ENCODE measurements around the gene SACM1L. TPM values are rescaled to one million over a fixed set of nuclear protein-coding genes. Genes with fewer than 3 reads are reported as not detected.

SACM1L gene
- total RNA-seq, 2 donors from 2014 or later: 25.1 to 49.5 TPM

GRCh38 chr3:45715945-45716344, 26.7 kb downstream of the SACM1L start:
- WGBS, 2 donors: 98% methylated on average over 2 of the region's 2 CpGs
- ATAC-seq: no peak
- no peak overlapping the region for H3K4me3 ChIP-seq
- DNase-seq: no peak
- H3K9me3 ChIP-seq: no peaks in the 10 kb centered on the region
- peaks cover 0 to 9% of the 10 kb centered on the region in 2 donors for H3K36me3 ChIP-seq (replicated peaks in 1 of 2; ENCODE audit: insufficient read depth in 1 of 2, low read depth in 2 of 2)
- peaks cover 9% of the 10 kb centered on the region for H3K4me1 ChIP-seq
- intact Hi-C loops (cut with DNase I): no loop called here
- TF ChIP-seq CTCF (IDR thresholded peaks at IDR 0.05) (no peak), POLR2A (IDR thresholded peaks at IDR 0.05) (no peak)
- no peak overlapping the region for H3K27ac ChIP-seq
- H3K27me3 ChIP-seq: no peaks in the 10 kb centered on the region

GRCh38 chr3:45716790-45717336, 27.7 kb downstream of the SACM1L start:
- 94 to 97% methylated on average over 3 of the region's 3 CpGs for WGBS, 2 donors
- Histone ChIP-seq H3K27ac (no peak overlapping the region), H3K36me3 (replicated peaks in 1 of 2; ENCODE audit: insufficient read depth in 1 of 2, low read depth in 2 of 2) (peaks cover 0 to 5% of the 10 kb centered on the region in 2 donors), H3K4me1 (peaks cover 9% of the 10 kb centered on the region), H3K9me3 (no peaks in the 10 kb centered on the region), H3K27me3 (no peaks in the 10 kb centered on the region), H3K4me3 (no peak overlapping the region)
- TF ChIP-seq CTCF (IDR thresholded peaks at IDR 0.05): no peak
- no peak for TF ChIP-seq POLR2A (IDR thresholded peaks at IDR 0.05)
- ATAC-seq: no peak
- no peak for DNase-seq
- intact Hi-C loops (cut with DNase I): no loop called here

- DNase-seq (no peak), ATAC-seq (no peak)
- no peak for TF ChIP-seq CTCF (IDR thresholded peaks at IDR 0.05)
- TF ChIP-seq POLR2A (IDR thresholded peaks at IDR 0.05): no peak
- H3K4me1 ChIP-seq: peaks cover 9% of the 10 kb centered on the region
- H3K27me3 ChIP-seq: no peaks in the 10 kb centered on the region
- WGBS, 2 donors: 27 to 35% methylated on average over 3 of the region's 3 CpGs
- H3K4me3 ChIP-seq: no peak overlapping the region
- intact Hi-C loops (cut with DNase I): no loop called here
- H3K9me3 ChIP-seq: no peaks in the 10 kb centered on the region
- peaks cover 10 to 11% of the 10 kb centered on the region in 2 donors for H3K36me3 ChIP-seq (replicated peaks in 1 of 2; ENCODE audit: insufficient read depth in 1 of 2, low read depth in 2 of 2)
- H3K27ac ChIP-seq: no peak overlapping the region
Observed at GRCh38 chr3:45719655-45720487, 30.7 kb downstream of the SACM1L start.

- Histone ChIP-seq H3K36me3 (replicated peaks in 1 of 2; ENCODE audit: insufficient read depth in 1 of 2, low read depth in 2 of 2) (peaks cover 9 to 11% of the 10 kb centered on the region in 2 donors), H3K9me3 (no peaks in the 10 kb centered on the region), H3K27me3 (no peaks in the 10 kb centered on the region), H3K4me3 (no peak overlapping the region), H3K4me1 (peaks cover 5% of the 10 kb centered on the region), H3K27ac (no peak overlapping the region)
- intact Hi-C loops (cut with DNase I): no loop called here
- no peak for DNase-seq
- 80 to 88% methylated on average over 3 of the region's 3 CpGs for WGBS, 2 donors
- ATAC-seq: no peak
- TF ChIP-seq POLR2A (IDR thresholded peaks at IDR 0.05) (no peak), CTCF (IDR thresholded peaks at IDR 0.05) (no peak)
Observed at GRCh38 chr3:45724911-45725310, 35.7 kb downstream of the SACM1L start.

Measured in body of pancreas (tissue), 4 donors.